K562 treated with DMSO at 1 percent for 12 hours (cell line): ENCODE data around the gene NUP37. TPM values are rescaled to one million over a fixed set of nuclear protein-coding genes. Genes with fewer than 3 reads are reported as not detected.

Source experiments
- total RNA-seq: library from RNA; unstranded; fragments of 300-600 nt; gene quantifications from 2 replicates; pipeline ENCODE4 v1.2.3, GENCODE V29; 2022; ENCODE audit not compliant: insufficient read depth

The NUP37 gene, protein sequence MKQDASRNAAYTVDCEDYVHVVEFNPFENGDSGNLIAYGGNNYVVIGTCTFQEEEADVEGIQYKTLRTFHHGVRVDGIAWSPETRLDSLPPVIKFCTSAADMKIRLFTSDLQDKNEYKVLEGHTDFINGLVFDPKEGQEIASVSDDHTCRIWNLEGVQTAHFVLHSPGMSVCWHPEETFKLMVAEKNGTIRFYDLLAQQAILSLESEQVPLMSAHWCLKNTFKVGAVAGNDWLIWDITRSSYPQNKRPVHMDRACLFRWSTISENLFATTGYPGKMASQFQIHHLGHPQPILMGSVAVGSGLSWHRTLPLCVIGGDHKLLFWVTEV
- total RNA-seq: 55.7 and 81.1 TPM in 2 replicates

DNA sequence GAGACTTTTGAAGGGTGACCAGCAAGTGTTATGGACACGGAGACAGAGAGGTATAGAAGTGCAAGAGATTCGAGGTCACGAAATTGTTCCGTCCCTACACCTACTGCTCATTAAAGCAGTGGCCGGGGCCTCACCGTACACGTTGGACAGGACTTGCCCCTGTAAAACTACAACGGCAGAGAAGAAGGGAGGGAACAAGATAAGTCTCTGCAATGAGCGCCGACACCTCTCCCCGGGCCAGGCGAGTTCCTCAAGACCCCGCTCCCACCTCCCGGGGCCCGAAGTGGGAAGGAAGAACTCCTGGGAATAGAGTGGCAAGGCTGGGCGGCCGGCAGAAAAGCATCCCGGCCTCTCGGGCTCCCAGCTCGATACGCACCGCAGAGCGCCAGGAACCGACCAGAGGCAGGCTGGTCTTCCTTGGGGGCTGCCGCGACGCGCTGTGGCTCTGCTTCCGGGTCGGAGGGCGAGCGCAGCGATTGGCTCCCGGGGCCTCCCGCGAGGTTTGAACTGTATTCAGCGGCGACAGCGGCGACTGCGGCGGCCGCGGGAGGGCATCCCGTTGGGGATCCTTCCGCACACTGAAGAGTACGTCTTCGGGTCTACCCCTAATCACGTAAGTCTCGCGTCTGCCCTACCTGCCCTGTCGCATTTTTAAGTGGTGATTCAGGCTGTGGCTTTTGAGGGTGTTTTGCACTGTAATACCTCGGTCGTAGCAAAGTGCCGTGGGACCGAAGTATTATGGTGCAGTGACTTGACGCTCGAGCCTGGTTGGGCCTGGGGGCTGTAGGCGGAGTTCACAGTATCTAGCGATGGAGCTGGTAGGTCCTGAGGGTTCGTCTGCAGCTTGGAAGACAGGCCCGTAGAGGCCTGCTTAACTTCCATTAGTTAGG lies at the start of gene NUP37, which contains the start of gene PARPBP:
Gene NUP37 (minus strand): TSS at position 441 of the 890 bp plus-strand sequence. CDS start 1,596 bp downstream, outside the sequence.
Gene PARPBP (plus strand): TSS at position 510 of the 890 bp plus-strand sequence. CDS start 3,706 bp downstream, outside the sequence.

DNA sequence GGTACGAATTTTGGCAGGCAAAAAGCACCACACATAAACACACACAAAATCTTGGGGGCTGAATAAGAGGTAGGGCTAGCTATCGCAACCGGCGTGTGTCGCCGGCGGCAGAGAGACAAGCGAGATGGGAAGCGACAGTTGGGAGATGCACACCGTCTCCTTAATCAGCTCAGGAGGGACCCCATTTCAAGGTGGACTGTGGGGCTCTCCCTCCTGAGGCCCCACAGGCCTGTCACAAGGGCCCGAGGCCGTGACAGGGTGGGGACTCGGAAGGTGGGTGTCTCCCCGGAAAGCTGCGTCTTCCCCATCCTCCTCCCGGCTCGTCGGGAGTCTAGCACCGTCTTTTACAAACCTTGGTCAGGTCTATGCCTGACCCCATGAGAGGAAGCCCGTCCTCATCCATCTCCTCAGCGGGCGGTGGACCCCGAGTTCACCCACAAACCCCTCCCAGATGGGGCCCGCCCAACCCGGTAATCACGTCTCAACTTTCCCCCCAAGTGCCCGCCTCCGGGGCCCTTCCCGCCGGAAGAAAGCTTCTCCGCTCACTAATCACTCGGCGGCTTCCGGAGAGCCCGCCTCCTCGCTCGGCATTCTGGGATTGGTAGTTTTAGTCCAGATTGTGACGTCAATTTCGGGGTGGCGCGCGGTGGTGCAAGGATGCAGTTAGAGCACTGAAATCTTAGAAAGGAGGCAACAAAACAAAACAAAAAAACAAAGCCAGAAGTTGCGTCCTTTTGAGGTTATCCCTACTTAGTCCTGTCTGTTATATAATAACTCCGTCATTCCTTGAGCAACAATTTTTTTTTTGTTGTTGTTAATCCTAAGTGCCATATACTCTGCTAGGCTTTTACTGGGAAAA lies 58.1 kb downstream of the NUP37 start, which contains the start of gene WASHC3:
Gene WASHC3 (minus strand): TSS at position 432 of the 859 bp plus-strand sequence. CDS start 29 bp downstream, at position 403.

Other genes with a start within 250 kb of the NUP37 start
- 8.4 and 15.0 TPM in 2 replicates for gene DRAM1, start 242.5 kb downstream of the NUP37 start, total RNA-seq
- 19.8 and 27.8 TPM in 2 replicates for gene WASHC3, start 58.1 kb downstream of the NUP37 start, total RNA-seq
- gene PARPBP, start 69 bp upstream of the NUP37 start, total RNA-seq: 11.3 and 24.5 TPM in 2 replicates
- gene PMCH, start 77.7 kb upstream of the NUP37 start, total RNA-seq: not detected in 2 replicates